C4-2B (cell line): ENCODE results near the gene METTL17.

ENCODE experiments used
- ZFX ChIP-seq: fragments of 450-650 bp; IDR thresholded peaks from 2 replicates; pipeline ENCODE4 v1.6.1; 2017
- TF ChIP-seq, protein P1 (sequence below): fragments of 450-650 bp; conservative IDR thresholded peaks from 2 replicates; pipeline ENCODE4 v1.5.1; 2017; ENCODE audit warnings: mild to moderate bottlenecking

DNA sequence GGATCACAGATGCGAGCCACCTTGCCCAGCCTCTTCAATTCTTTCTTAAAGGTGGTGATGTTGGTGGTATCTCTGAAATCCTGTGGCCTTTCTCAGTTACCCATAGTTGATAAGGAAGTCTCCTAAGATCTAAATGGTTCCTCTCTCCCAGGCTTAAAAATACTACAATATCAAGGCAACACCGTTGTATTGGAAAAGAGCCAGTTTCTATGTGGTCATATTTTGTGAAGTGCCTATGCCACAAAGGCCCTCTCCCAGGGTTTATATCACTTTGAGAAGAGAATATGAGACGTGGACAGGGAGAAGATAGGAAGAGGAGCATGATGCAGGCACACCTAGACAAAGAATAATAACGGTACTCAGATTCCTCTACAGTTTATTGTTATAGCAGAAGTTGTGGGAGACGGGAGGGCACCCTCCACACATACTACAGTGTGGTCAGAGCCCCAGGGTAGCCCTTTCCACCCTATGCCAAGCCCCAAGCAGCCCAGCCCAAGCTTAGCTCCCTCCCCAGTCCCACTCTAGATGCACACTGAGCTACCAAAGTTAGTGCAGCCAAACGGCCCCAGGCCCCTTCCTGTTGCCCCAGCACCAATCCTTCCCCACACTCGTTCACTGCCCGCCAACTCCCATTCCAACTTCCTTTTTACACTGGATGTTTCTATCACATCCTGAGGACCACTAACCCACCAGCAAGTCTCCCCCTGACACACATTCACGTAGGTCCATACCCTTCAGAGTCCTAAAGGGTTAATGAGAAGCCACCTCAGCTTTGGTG is 26.8 kb downstream of the METTL17 start:
- TF ChIP-seq, protein P1, sequence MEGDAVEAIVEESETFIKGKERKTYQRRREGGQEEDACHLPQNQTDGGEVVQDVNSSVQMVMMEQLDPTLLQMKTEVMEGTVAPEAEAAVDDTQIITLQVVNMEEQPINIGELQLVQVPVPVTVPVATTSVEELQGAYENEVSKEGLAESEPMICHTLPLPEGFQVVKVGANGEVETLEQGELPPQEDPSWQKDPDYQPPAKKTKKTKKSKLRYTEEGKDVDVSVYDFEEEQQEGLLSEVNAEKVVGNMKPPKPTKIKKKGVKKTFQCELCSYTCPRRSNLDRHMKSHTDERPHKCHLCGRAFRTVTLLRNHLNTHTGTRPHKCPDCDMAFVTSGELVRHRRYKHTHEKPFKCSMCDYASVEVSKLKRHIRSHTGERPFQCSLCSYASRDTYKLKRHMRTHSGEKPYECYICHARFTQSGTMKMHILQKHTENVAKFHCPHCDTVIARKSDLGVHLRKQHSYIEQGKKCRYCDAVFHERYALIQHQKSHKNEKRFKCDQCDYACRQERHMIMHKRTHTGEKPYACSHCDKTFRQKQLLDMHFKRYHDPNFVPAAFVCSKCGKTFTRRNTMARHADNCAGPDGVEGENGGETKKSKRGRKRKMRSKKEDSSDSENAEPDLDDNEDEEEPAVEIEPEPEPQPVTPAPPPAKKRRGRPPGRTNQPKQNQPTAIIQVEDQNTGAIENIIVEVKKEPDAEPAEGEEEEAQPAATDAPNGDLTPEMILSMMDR, result no peak
- no peak for TF ChIP-seq ZFX
